ENCODE results near the gene DHRS1.
"Not testable (repeated sequence)": the region's sequence is repeated elsewhere in the genome, so short reads cannot be mapped to it uniquely, and the experiment has no call there.

DHRS1 gene

GRCh38 chr14:24247422-24247821 lies 52.2 kb downstream of the DHRS1 start:
- no peak for DNase-seq (ENCODE audit: low read depth, low spot score)

DNA sequence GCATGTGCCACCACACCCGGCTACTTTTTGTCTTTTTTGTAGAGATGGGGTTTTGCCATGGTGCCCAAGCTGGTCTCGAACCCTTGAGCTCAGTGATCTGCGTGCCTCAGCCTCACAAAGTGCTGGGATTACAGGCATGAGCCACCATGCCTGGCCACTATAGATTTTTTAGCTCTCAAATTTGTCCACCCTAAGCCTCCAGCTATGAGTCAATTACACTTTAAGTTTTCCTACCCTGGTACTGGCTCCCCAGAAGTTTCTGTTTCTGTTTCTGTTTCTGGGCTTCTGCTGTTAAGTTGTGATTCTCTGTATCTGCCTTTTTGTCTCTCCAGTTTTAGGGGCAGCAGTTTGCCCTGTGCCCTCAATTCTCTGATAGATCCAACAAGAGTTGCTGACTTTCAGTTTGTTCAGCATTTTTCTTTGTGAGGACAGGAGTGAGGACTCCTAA lies 52.8 kb downstream of the DHRS1 start:
- DNase-seq (ENCODE audit: low read depth, low spot score) = no peak

- not testable (repeated sequence) for DNase-seq (ENCODE audit: low read depth, low spot score)
Measured at GRCh38 chr14:24245350-24245749, 54.2 kb downstream of the DHRS1 start.

DNA sequence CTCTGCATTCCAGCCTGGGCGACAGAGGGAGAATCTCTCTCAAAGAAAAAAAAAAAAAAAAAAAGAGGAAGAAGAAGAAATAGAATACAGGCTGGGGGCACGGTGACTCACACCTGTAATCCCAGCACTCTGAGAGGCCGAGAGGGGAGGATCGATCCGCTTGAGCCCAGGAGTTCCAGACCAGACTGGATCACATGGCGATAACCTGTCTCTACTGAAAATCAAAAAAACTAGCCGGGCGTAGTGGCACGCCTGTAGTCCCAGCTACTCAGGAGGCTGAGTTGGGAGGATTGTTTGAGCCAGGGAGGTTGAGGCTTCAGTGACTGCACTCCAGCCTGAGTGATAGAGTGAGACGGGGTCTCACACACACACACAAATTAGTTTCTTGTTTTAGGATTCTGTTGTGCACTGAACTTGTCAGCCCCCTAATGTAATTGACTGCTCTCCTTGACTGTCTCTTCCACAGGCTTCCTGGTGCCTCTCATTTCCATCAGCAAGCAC lies 56.2 kb downstream of the DHRS1 start:
- no peak for DNase-seq (ENCODE audit: low read depth, low spot score)

GRCh38 chr14:24241829-24242443 lies 57.6 kb downstream of the DHRS1 start:
- peak; percentile 97 for DNase-seq (ENCODE audit: low read depth, low spot score)

Data from ELF-1 (cell line).